ENCODE data around the gene SPTLC2. TPM values are rescaled to one million over a fixed set of nuclear protein-coding genes. Genes with fewer than 3 reads are reported as not detected.

SPTLC2 gene
- polyA plus RNA-seq, 1 donor: 17.4 TPM

DNA sequence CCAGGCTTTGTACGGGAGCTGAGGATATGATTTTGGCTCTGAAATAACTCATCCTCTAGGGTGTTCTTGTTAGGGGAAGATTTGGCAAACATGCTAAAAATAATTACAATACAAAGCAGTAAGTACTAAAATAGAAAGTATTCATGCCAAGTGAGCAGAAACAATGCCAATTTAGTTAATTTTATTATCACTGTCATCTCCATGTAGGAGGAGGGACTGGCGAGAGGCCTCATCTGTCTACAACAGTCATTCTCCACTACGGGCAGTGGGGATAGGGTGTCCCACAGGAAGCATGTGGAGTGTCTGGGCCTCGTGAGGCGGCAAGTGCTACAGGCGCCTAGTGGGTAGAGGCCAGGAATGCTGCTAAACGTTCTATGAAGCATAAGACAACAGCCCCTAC lies 121.1 kb downstream of the SPTLC2 start:
- WGBS (ENCODE audit: insufficient coverage, low lambda C conversion rate): no CpG with 5 or more reads among the region's 7 CpGs
- H3K36me3 ChIP-seq (ENCODE audit: control insufficient read depth, insufficient read depth, low read length): no peaks in the 10 kb centered on the region
- no peak overlapping the region for H3K27ac ChIP-seq (ENCODE audit: low read length)
- H3K4me3 ChIP-seq (ENCODE audit: low read length): no peak overlapping the region
- H3K4me1 ChIP-seq (ENCODE audit: control insufficient read depth, insufficient read depth, low read length): peaks cover 5% of the 10 kb centered on the region
- no peak for DNase-seq
- H3K27me3 ChIP-seq (ENCODE audit: control insufficient read depth, insufficient read depth, low read length): peaks cover 33% of the 10 kb centered on the region
- peaks cover 6% of the 10 kb centered on the region for H3K9me3 ChIP-seq (ENCODE audit: control insufficient read depth, low read depth, low read length)

DNA sequence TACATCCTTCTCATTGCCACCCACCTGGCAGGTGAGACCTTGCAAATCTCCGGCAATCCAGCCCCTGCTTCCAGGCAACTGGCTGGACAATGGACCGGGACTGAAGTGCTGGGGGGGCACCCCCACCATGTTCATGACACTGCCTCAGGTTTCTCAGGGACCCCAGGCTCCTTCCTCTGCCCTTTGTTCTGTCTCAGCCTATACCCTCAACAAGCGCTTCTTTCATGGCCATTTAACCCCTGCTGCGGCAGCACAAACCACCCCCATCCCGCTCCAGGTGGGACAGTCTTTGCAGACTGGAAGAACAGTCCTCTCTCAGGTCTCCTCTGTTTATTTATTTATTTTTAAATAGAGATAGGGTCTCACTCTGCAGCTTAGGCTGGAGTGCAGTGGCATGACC lies 125.4 kb downstream of the SPTLC2 start:
- DNase-seq: no peak
- H3K4me3 ChIP-seq (ENCODE audit: low read length): no peak overlapping the region
- no peaks in the 10 kb centered on the region for H3K27me3 ChIP-seq (ENCODE audit: control insufficient read depth, insufficient read depth, low read length)
- no peaks in the 10 kb centered on the region for H3K4me1 ChIP-seq (ENCODE audit: control insufficient read depth, insufficient read depth, low read length)
- no peak overlapping the region for H3K27ac ChIP-seq (ENCODE audit: low read length)
- no CpG with 5 or more reads among the region's 5 CpGs for WGBS (ENCODE audit: insufficient coverage, low lambda C conversion rate)
- no peaks in the 10 kb centered on the region for H3K9me3 ChIP-seq (ENCODE audit: control insufficient read depth, low read depth, low read length)
- H3K36me3 ChIP-seq (ENCODE audit: control insufficient read depth, insufficient read depth, low read length): no peaks in the 10 kb centered on the region

DNA sequence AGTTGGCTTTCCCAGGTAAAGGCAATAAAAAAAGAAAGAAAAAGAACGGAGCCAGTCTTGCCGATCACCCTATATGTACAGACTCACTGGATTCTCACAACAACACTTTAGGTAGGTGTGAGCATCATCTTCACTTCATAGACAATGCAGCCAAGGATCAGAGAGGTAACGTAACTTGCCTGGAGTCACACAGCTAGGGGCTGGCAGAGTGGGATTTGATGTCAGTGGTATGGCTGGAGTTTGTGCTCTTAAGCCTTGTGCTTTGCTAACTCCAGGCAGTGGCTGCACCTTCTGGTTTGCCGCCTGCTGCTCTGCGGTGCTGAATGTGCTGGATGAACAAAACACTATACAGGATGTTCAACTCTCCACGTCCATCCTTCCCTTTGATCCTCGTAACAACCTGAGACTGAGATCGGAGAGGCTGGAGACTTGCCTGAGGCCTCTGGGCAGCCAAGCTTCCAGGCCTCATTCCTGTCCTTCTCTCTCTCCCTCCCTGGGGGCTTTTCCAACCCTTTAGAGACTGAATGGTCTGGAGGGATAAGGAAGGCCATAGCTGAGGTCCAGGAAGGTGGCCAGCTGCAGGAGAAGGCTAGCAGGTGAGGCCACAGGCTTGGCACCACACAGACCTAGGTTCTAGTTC lies 126.0 kb downstream of the SPTLC2 start:
- Histone ChIP-seq H3K27ac (ENCODE audit: low read length) (no peak overlapping the region), H3K36me3 (ENCODE audit: control insufficient read depth, insufficient read depth, low read length) (no peaks in the 10 kb centered on the region), H3K4me1 (ENCODE audit: control insufficient read depth, insufficient read depth, low read length) (no peaks in the 10 kb centered on the region), H3K27me3 (ENCODE audit: control insufficient read depth, insufficient read depth, low read length) (no peaks in the 10 kb centered on the region), H3K4me3 (ENCODE audit: low read length) (no peak overlapping the region), H3K9me3 (ENCODE audit: control insufficient read depth, low read depth, low read length) (no peaks in the 10 kb centered on the region)
- DNase-seq: no peak
- whole genome bisulfite sequencing (ENCODE audit: insufficient coverage, low lambda C conversion rate): 70% methylated on average over 2 of the region's 8 CpGs

DNA sequence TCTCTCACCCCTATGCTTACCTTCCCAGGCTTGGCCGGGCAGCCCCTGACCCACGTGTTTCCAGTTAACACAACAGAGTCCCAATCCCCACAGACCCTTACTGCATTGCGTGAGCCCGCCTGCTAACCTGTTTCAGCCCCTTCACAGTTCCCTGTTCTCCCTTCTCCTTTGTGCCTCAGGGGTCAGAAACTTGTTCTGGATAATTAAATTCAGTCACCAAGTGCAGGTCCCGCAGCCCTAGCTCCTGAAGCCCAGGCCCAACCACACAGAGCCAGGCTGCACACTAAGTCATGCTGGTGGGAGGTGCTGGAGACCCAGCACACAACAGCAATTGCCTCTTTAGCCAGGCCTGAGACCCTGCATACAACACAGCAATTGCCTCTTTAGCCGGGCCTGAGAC lies 127.4 kb downstream of the SPTLC2 start:
- no peak for DNase-seq
- no peaks in the 10 kb centered on the region for H3K9me3 ChIP-seq (ENCODE audit: control insufficient read depth, low read depth, low read length)
- no peaks in the 10 kb centered on the region for H3K4me1 ChIP-seq (ENCODE audit: control insufficient read depth, insufficient read depth, low read length)
- WGBS (ENCODE audit: insufficient coverage, low lambda C conversion rate): no CpG with 5 or more reads among the region's 6 CpGs
- H3K36me3 ChIP-seq (ENCODE audit: control insufficient read depth, insufficient read depth, low read length): no peaks in the 10 kb centered on the region
- H3K27me3 ChIP-seq (ENCODE audit: control insufficient read depth, insufficient read depth, low read length): no peaks in the 10 kb centered on the region
- no peak overlapping the region for H3K27ac ChIP-seq (ENCODE audit: low read length)
- no peak overlapping the region for H3K4me3 ChIP-seq (ENCODE audit: low read length)

DNA sequence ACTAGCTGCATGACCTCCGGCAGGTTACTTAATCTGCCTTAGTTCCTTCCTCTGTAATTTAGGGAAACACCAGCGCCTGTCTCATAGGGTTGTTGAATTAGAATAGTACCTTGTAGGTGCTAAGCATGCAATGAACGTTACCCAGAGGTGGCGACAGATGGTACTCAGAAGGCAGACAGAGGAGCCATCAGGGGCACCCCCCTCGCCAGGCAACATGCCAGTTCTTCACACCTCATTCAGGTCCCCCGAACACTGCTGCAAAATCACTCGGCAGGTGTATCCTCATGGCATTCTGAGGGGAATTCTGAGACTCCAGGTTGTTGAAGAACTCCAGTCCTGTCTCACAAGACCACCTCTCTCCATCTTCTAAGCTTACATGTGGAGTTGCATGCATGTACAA lies 127.9 kb downstream of the SPTLC2 start:
- DNase-seq: no peak

DNA sequence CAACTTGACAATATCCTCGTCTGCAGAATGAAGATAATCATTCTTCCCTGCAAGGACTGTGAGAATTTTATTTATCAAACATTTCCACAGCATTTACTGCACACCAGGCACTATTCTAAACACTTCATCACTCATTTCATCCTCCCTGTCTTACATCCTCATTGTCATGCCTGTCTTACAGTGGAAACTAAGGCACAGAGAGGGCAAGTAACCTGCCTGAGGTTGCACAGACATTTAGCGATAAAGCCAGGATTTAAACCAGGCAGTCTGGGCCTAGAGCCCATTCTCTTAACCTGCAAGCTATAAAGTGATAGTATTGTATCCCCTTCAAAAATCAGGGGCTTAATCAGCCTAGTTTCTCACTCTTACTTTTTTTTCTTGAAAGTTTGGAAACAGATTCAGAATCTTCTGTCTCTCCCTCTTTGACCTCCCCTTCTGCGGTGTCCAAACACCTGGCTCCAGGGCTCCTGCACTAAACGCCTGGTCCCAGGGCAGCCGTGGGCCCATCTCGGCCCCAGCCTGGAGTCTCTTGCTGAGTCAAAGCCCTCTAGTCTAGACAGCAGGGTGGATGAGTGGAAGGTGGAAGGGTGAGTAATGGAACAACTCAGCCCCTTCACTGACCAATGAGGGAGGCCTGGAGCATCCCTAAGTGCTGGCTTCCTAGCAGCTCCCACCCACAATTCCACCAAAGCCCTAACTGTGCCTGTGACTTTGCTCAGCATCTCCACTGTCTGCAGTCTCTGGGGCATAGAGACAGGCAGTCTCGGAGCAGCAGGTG lies 130.3 kb downstream of the SPTLC2 start:
- Histone ChIP-seq H3K4me1 (ENCODE audit: control insufficient read depth, insufficient read depth, low read length) (no peaks in the 10 kb centered on the region), H3K27me3 (ENCODE audit: control insufficient read depth, insufficient read depth, low read length) (no peaks in the 10 kb centered on the region), H3K36me3 (ENCODE audit: control insufficient read depth, insufficient read depth, low read length) (no peaks in the 10 kb centered on the region), H3K27ac (ENCODE audit: low read length) (no peak overlapping the region), H3K4me3 (ENCODE audit: low read length) (no peak overlapping the region), H3K9me3 (ENCODE audit: control insufficient read depth, low read depth, low read length) (no peaks in the 10 kb centered on the region)
- 100% methylated on average over 1 of the region's 7 CpGs for whole genome bisulfite sequencing (ENCODE audit: insufficient coverage, low lambda C conversion rate)
- no peak for DNase-seq

More for the DNA sequence above, 127.9 kb downstream of the SPTLC2 start:
- Histone ChIP-seq H3K9me3 (ENCODE audit: control insufficient read depth, low read depth, low read length) (no peaks in the 10 kb centered on the region), H3K36me3 (ENCODE audit: control insufficient read depth, insufficient read depth, low read length) (no peaks in the 10 kb centered on the region), H3K4me1 (ENCODE audit: control insufficient read depth, insufficient read depth, low read length) (no peaks in the 10 kb centered on the region), H3K4me3 (ENCODE audit: low read length) (no peak overlapping the region), H3K27me3 (ENCODE audit: control insufficient read depth, insufficient read depth, low read length) (no peaks in the 10 kb centered on the region), H3K27ac (ENCODE audit: low read length) (no peak overlapping the region)
- no CpG with 5 or more reads among the region's 7 CpGs for WGBS (ENCODE audit: insufficient coverage, low lambda C conversion rate)

DNA sequence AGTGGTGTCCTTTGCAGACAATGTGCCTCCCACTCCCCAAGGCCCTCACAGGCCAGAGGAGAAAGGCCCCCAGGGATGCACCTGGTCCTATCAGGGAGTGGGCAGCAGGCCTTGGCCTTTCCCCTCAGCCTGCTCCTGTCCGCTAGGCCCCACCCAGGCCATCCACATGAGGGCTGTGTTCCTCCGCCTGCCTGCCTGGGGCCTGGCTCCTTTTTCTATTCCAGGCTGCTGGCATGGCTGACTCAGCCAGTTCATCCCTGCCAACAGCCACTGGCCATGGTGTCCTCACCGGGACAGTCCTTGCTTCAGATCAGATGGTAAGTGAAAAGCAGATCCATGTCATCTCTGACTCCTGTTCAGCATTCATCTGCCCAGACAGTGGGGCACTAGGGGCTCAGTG lies 131.2 kb downstream of the SPTLC2 start:
- no CpG with 5 or more reads among the region's 3 CpGs for WGBS (ENCODE audit: insufficient coverage, low lambda C conversion rate)
- Histone ChIP-seq H3K9me3 (ENCODE audit: control insufficient read depth, low read depth, low read length) (no peaks in the 10 kb centered on the region), H3K27me3 (ENCODE audit: control insufficient read depth, insufficient read depth, low read length) (no peaks in the 10 kb centered on the region), H3K4me3 (ENCODE audit: low read length) (no peak overlapping the region), H3K4me1 (ENCODE audit: control insufficient read depth, insufficient read depth, low read length) (no peaks in the 10 kb centered on the region), H3K27ac (ENCODE audit: low read length) (no peak overlapping the region), H3K36me3 (ENCODE audit: control insufficient read depth, insufficient read depth, low read length) (no peaks in the 10 kb centered on the region)
- DNase-seq: no peak

DNA sequence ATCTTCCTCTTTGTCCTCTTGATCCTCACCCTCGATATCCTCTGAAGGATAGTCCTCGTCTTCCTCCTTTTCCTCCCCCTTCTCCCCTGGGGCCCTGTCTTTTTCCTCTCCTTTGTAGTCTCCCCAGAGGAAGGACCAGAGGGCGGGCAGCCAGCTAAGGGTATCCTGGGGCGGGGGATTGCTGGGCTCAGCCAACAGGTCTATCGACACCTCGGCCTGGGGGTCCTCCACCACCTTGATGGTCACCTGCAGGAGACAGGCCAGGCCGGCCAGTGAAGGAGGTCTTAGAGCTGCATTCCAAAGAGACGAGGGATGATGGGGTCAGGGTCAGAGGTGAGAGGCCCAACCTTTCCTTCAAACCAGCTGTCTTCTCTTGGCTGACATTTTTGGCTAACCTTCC lies 134.0 kb downstream of the SPTLC2 start:
- DNase-seq: no peak
- H3K27me3 ChIP-seq (ENCODE audit: control insufficient read depth, insufficient read depth, low read length): no peaks in the 10 kb centered on the region
- H3K36me3 ChIP-seq (ENCODE audit: control insufficient read depth, insufficient read depth, low read length): no peaks in the 10 kb centered on the region
- H3K4me3 ChIP-seq (ENCODE audit: low read length): no peak overlapping the region
- H3K27ac ChIP-seq (ENCODE audit: low read length): no peak overlapping the region
- 83% methylated on average over 1 of the region's 8 CpGs for WGBS (ENCODE audit: insufficient coverage, low lambda C conversion rate)
- no peaks in the 10 kb centered on the region for H3K4me1 ChIP-seq (ENCODE audit: control insufficient read depth, insufficient read depth, low read length)
- H3K9me3 ChIP-seq (ENCODE audit: control insufficient read depth, low read depth, low read length): no peaks in the 10 kb centered on the region

DNA sequence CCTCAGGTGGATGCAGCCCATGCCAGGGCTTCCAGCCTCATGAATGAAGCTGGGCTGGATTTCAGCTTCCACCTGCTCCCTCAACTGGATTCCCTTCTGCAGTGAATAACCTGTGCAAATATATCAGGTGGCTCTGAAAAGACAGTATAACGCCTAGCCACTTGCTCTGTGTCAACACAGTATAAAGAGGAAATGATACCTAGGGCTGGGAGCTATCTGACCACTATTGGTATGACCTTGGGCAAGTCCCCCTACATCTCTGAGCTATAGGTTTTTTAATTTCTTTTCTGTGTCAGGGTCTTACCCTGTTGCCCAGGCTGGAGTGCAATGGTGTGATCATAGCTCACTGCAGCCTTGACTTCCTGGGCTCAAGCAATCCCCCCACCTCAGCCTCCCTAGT lies 137.6 kb downstream of the SPTLC2 start:
- H3K36me3 ChIP-seq (ENCODE audit: control insufficient read depth, insufficient read depth, low read length): no peaks in the 10 kb centered on the region
- H3K9me3 ChIP-seq (ENCODE audit: control insufficient read depth, low read depth, low read length): no peaks in the 10 kb centered on the region
- H3K4me1 ChIP-seq (ENCODE audit: control insufficient read depth, insufficient read depth, low read length): no peaks in the 10 kb centered on the region
- H3K27me3 ChIP-seq (ENCODE audit: control insufficient read depth, insufficient read depth, low read length): no peaks in the 10 kb centered on the region
- no CpG with 5 or more reads among the region's 1 CpG for WGBS (ENCODE audit: insufficient coverage, low lambda C conversion rate)
- H3K27ac ChIP-seq (ENCODE audit: low read length): no peak overlapping the region
- no peak overlapping the region for H3K4me3 ChIP-seq (ENCODE audit: low read length)
- DNase-seq: no peak

DNA sequence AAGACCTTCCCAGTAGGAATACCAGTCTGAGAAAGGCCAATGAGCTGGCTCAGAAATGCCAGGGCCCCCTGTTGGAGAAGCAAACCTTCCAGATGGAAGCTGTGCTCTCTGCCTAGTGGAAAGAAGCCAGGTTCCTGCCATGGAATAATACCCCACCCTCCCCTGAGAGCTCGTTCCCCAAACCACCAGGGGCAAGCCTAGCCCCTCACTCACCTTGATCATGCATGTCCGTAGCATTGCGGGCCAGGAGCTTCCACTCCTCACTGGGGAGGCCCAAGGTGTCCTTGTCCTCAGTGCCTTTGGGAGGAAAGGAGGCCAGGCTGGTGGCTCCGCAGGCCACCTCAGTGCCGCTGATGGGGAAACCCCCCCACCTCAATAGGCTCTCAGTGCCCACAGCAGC lies 138.4 kb downstream of the SPTLC2 start:
- H3K4me1 ChIP-seq (ENCODE audit: control insufficient read depth, insufficient read depth, low read length): no peaks in the 10 kb centered on the region
- H3K9me3 ChIP-seq (ENCODE audit: control insufficient read depth, low read depth, low read length): no peaks in the 10 kb centered on the region
- H3K27ac ChIP-seq (ENCODE audit: low read length): no peak overlapping the region
- no peaks in the 10 kb centered on the region for H3K36me3 ChIP-seq (ENCODE audit: control insufficient read depth, insufficient read depth, low read length)
- no CpG with 5 or more reads among the region's 5 CpGs for WGBS (ENCODE audit: insufficient coverage, low lambda C conversion rate)
- no peak for DNase-seq
- H3K4me3 ChIP-seq (ENCODE audit: low read length): no peak overlapping the region
- no peaks in the 10 kb centered on the region for H3K27me3 ChIP-seq (ENCODE audit: control insufficient read depth, insufficient read depth, low read length)

Measured in large intestine (tissue), 3 donors.